Osteoblast (primary cell): ENCODE data around the gene P3H2. TPM values are rescaled to one million over a fixed set of nuclear protein-coding genes. Genes with fewer than 3 reads are reported as not detected.

Experiments
- DNase-seq: peaks from one replicate; pipeline ENCODE4 v3.0.0; 2011; ENCODE audit warnings: low spot score, mixed read lengths; ENCODE audit not compliant: insufficient read length; ENCODE audit errors: missing footprints
- H2AFZ ChIP-seq: 2 replicates; pipeline ENCODE4 v1.6.0; 2011; ENCODE audit warnings: mild to moderate bottlenecking, low read length
- H3K27ac ChIP-seq: 2 replicates; pipeline ENCODE4 v1.5.1; 2011; ENCODE audit warnings: mild to moderate bottlenecking, low read depth, low read length, moderate library complexity
- H3K27me3 ChIP-seq: 2 replicates; pipeline ENCODE4 v1.6.0; 2012; ENCODE audit warnings: mild to moderate bottlenecking, control low read depth, inconsistent platforms, low read length, moderate library complexity; ENCODE audit not compliant: insufficient read depth
- H3K36me3 ChIP-seq: 2 replicates; pipeline ENCODE4 v1.5.1; 2011; ENCODE audit warnings: mild to moderate bottlenecking, low read length, control low read depth, moderate library complexity; ENCODE audit not compliant: insufficient read depth
- H3K4me1 ChIP-seq: 2 replicates; pipeline ENCODE4 v1.5.1; 2011; ENCODE audit warnings: mild to moderate bottlenecking, low read length, control low read depth, moderate library complexity; ENCODE audit not compliant: insufficient read depth
- H3K4me2 ChIP-seq: 2 replicates; pipeline ENCODE4 v1.6.0; 2011; ENCODE audit warnings: mild to moderate bottlenecking, low read length; ENCODE audit not compliant: insufficient read depth
- H3K4me3 ChIP-seq: fragments of 200-600 bp; sonication (generic); 3 replicates; pipeline ENCODE4 v1.5.1; 2012; ENCODE audit warnings: mild to moderate bottlenecking, low read length, inconsistent platforms; ENCODE audit not compliant: insufficient read depth
- H3K79me2 ChIP-seq: 2 replicates; pipeline ENCODE4 v1.6.0; 2012; ENCODE audit warnings: mild to moderate bottlenecking, low read length, control low read depth, inconsistent platforms; ENCODE audit not compliant: insufficient read depth
- H3K9me3 ChIP-seq: 2 replicates; pipeline ENCODE4 v1.5.1; 2011; ENCODE audit warnings: low read depth, low read length, control low read depth
- H4K20me1 ChIP-seq: 2 replicates; pipeline ENCODE4 v1.6.0; 2012; ENCODE audit warnings: mild to moderate bottlenecking, low read length, control low read depth; ENCODE audit not compliant: insufficient read depth
- CTCF ChIP-seq: IDR thresholded peaks from 2 replicates; pipeline ENCODE4 v1.5.1; 2011; ENCODE audit warnings: mild to moderate bottlenecking, low read depth, low read length, moderate library complexity; ENCODE audit errors: extremely low read depth
- total RNA-seq: library from RNA; depleted of rRNA; stranded (reverse); fragments of >200 nt; gene quantifications from 2 replicates; pipeline ENCODE4 v1.2.3, GENCODE V29; 2012

The P3H2 gene
- total RNA-seq, 1 donor: 13.4 TPM

GRCh38 chr3:190000187-190000860 is 120.4 kb downstream of the P3H2 start:
- Histone ChIP-seq H3K4me1 (peaks cover 40% of the 10 kb centered on the region), H4K20me1 (no peaks in the 10 kb centered on the region), H3K36me3 (no peaks in the 10 kb centered on the region), H2AFZ (peak overlapping the region; percentile 24), H3K4me3 (no peak overlapping the region), H3K79me2 (no peaks in the 10 kb centered on the region), H3K27ac (peak overlapping the region; percentile 4), H3K4me2 (peak overlapping the region; percentile 39), H3K27me3 (no peaks in the 10 kb centered on the region), H3K9me3 (no peaks in the 10 kb centered on the region)
- no peak for DNase-seq
- TF ChIP-seq CTCF: no peak

GRCh38 chr3:189999718-190000117 is 121.0 kb downstream of the P3H2 start:
- Histone ChIP-seq H3K79me2 (no peaks in the 10 kb centered on the region), H3K36me3 (no peaks in the 10 kb centered on the region), H2AFZ (peak overlapping the region; percentile 55), H3K4me1 (peaks cover 38% of the 10 kb centered on the region), H3K27me3 (no peaks in the 10 kb centered on the region), H3K9me3 (no peaks in the 10 kb centered on the region), H3K4me2 (no peak overlapping the region), H3K27ac (peak overlapping the region; percentile 4), H4K20me1 (no peaks in the 10 kb centered on the region), H3K4me3 (no peak overlapping the region)
- no peak for DNase-seq
- no peak for TF ChIP-seq CTCF

- Histone ChIP-seq H2AFZ (no peak overlapping the region), H3K4me1 (peaks cover 6% of the 10 kb centered on the region), H3K79me2 (no peaks in the 10 kb centered on the region), H3K9me3 (no peaks in the 10 kb centered on the region), H4K20me1 (no peaks in the 10 kb centered on the region), H3K4me3 (no peak overlapping the region), H3K27ac (no peak overlapping the region), H3K27me3 (no peaks in the 10 kb centered on the region), H3K36me3 (no peaks in the 10 kb centered on the region), H3K4me2 (peak overlapping the region; percentile 1)
- TF ChIP-seq CTCF: no peak
- peak; percentile 27 for DNase-seq
Observed at GRCh38 chr3:189995129-189995528, 125.6 kb downstream of the P3H2 start.

GRCh38 chr3:189990826-189991225 is 129.9 kb downstream of the P3H2 start:
- no peaks in the 10 kb centered on the region for H3K79me2 ChIP-seq
- H3K9me3 ChIP-seq: no peaks in the 10 kb centered on the region
- no peak for TF ChIP-seq CTCF
- no peaks in the 10 kb centered on the region for H4K20me1 ChIP-seq
- no peak overlapping the region for H3K4me2 ChIP-seq
- H2AFZ ChIP-seq: no peak overlapping the region
- H3K4me3 ChIP-seq: no peak overlapping the region
- H3K36me3 ChIP-seq: no peaks in the 10 kb centered on the region
- DNase-seq: no peak
- H3K4me1 ChIP-seq: peaks cover 3% of the 10 kb centered on the region
- no peaks in the 10 kb centered on the region for H3K27me3 ChIP-seq
- H3K27ac ChIP-seq: no peak overlapping the region
